ENCODE data around the gene DUSP23.

- TF ChIP-seq CTCF (IDR thresholded peaks at IDR 0.05), result no peak
- TF ChIP-seq ZFX (IDR thresholded peaks at IDR 0.05; ENCODE audit: borderline replicate concordance), result no peak
Measured at GRCh38 chr1:159791031-159791430, 10.3 kb downstream of the DUSP23 start.

Data from 22Rv1 (cell line).